NT2/D1 (cell line): ENCODE results near the gene PCDHGB1.
"Not testable (repeated sequence)": the region's sequence is repeated elsewhere in the genome, so short reads cannot be mapped to it uniquely, and the experiment has no call there.

Experiments
- DNase-seq: peaks from one replicate; pipeline ENCODE4 v3.0.0-alpha.2; 2011; ENCODE audit warnings: low read depth, low spot score
- H3K27me3 ChIP-seq: 2 replicates; pipeline ENCODE4 v1.6.0; 2011; ENCODE audit warnings: mild to moderate bottlenecking; ENCODE audit not compliant: insufficient read length, insufficient read depth
- H3K36me3 ChIP-seq: 2 replicates; pipeline ENCODE4 v1.6.1; 2011; ENCODE audit warnings: mild to moderate bottlenecking, low read length, mixed read lengths; ENCODE audit not compliant: insufficient read depth, insufficient read length
- H3K4me1 ChIP-seq: 2 replicates; pipeline ENCODE4 v1.5.1; 2011; ENCODE audit not compliant: insufficient read depth, insufficient read length
- H3K4me3 ChIP-seq: 2 replicates; pipeline ENCODE4 v1.5.1; 2011; ENCODE audit warnings: low read depth; ENCODE audit not compliant: insufficient read length
- H3K9ac ChIP-seq: 2 replicates; pipeline ENCODE4 v1.6.0; 2011; ENCODE audit warnings: low read depth; ENCODE audit not compliant: insufficient read length
- H3K9me3 ChIP-seq: 2 replicates; pipeline ENCODE4 v1.5.1; 2011; ENCODE audit warnings: mild to moderate bottlenecking, low read length; ENCODE audit not compliant: insufficient read depth
- SUZ12 ChIP-seq: IDR thresholded peaks from 2 replicates; pipeline ENCODE4 v1.6.1; 2011; ENCODE audit not compliant: insufficient read length, insufficient read depth; ENCODE audit errors: extremely low read depth
- YY1 ChIP-seq: IDR thresholded peaks from 2 replicates; pipeline ENCODE4 v1.6.1; 2011; ENCODE audit not compliant: insufficient read length, insufficient read depth
- ZNF274 ChIP-seq: IDR thresholded peaks from 2 replicates; pipeline ENCODE4 v1.6.1; 2011; ENCODE audit warnings: mild to moderate bottlenecking, low read depth, low read length

Gene PCDHGB1

GRCh38 chr5:141338538-141339306 is 11.2 kb upstream of the PCDHGB1 start, which contains the start of gene PCDHGA2:
Gene PCDHGA2 (plus strand): TSS chr5:141338760.
- H3K9me3 ChIP-seq: peaks cover 28% of the 10 kb centered on the region
- H3K9ac ChIP-seq: no peak within 1 kb of the TSS
- H3K4me1 ChIP-seq: no peaks in the 10 kb centered on the region
- TF ChIP-seq SUZ12 (no peak), ZNF274 (no peak), YY1 (no peak)
- no peak within 1 kb of the TSS for H3K4me3 ChIP-seq
- H3K36me3 ChIP-seq: no peaks in the 10 kb centered on the region
- no peaks in the 10 kb centered on the region for H3K27me3 ChIP-seq
- peak; percentile 42 for DNase-seq

- not testable (repeated sequence) for H3K4me1 ChIP-seq, H3K4me3 ChIP-seq, H3K36me3 ChIP-seq, DNase-seq, H3K9ac ChIP-seq, H3K27me3 ChIP-seq
- peaks cover 44% of the 10 kb centered on the region for H3K9me3 ChIP-seq
These were observed 9.0 kb upstream of the PCDHGB1 start for GRCh38 chr5:141340781-141341354.

- Histone ChIP-seq H3K4me3 (no peak overlapping the region), H3K27me3 (no peaks in the 10 kb centered on the region), H3K9ac (no peak overlapping the region), H3K4me1 (no peaks in the 10 kb centered on the region), H3K9me3 (peaks cover 44% of the 10 kb centered on the region), H3K36me3 (no peaks in the 10 kb centered on the region)
- no peak for DNase-seq
- TF ChIP-seq SUZ12: no peak
- TF ChIP-seq YY1: no peak
- TF ChIP-seq ZNF274: no peak
These were observed 7.1 kb upstream of the PCDHGB1 start for GRCh38 chr5:141342773-141343172.

GRCh38 chr5:141343242-141343952 is 6.5 kb upstream of the PCDHGB1 start, which contains the start of gene PCDHGA3:
Gene PCDHGA3 (plus strand): TSS chr5:141343829. CDS start chr5:141344034, 205 bp downstream.
- Histone ChIP-seq H3K36me3 (no peaks in the 10 kb centered on the region), H3K9ac (no peak within 1 kb of the TSS), H3K4me3 (no peak within 1 kb of the TSS), H3K4me1 (no peaks in the 10 kb centered on the region), H3K9me3 (peaks cover 43% of the 10 kb centered on the region), H3K27me3 (no peaks in the 10 kb centered on the region)
- no peak for DNase-seq
- TF ChIP-seq ZNF274: no peak
- no peak for TF ChIP-seq SUZ12
- TF ChIP-seq YY1: no peak

GRCh38 chr5:141343953-141344463 is 5.9 kb upstream of the PCDHGB1 start:
- H3K9me3 ChIP-seq: peaks cover 37% of the 10 kb centered on the region
- no peaks in the 10 kb centered on the region for H3K4me1 ChIP-seq
- no peak overlapping the region for H3K4me3 ChIP-seq
- H3K27me3 ChIP-seq: no peaks in the 10 kb centered on the region
- no peak overlapping the region for H3K9ac ChIP-seq
- no peak for DNase-seq
- TF ChIP-seq SUZ12 (no peak), ZNF274 (no peak), YY1 (no peak)
- H3K36me3 ChIP-seq: no peaks in the 10 kb centered on the region

GRCh38 chr5:141345327-141345726 is 4.6 kb upstream of the PCDHGB1 start:
- Histone ChIP-seq H3K9me3 (peaks cover 24% of the 10 kb centered on the region), H3K9ac (no peak overlapping the region), H3K27me3 (no peaks in the 10 kb centered on the region), H3K4me3 (no peak overlapping the region), H3K4me1 (no peaks in the 10 kb centered on the region), H3K36me3 (no peaks in the 10 kb centered on the region)
- no peak for TF ChIP-seq ZNF274
- TF ChIP-seq SUZ12: no peak
- TF ChIP-seq YY1: no peak
- DNase-seq: no peak

- not testable (repeated sequence) for H3K4me1 ChIP-seq, H3K36me3 ChIP-seq, H3K4me3 ChIP-seq, H3K27me3 ChIP-seq, H3K9ac ChIP-seq, DNase-seq
- H3K9me3 ChIP-seq: peaks cover 28% of the 10 kb centered on the region
These were observed 3.9 kb upstream of the PCDHGB1 start for GRCh38 chr5:141346017-141346416.
